HepG2 (cell line): ENCODE results near the gene TBL3. TPM values are rescaled to one million over a fixed set of nuclear protein-coding genes. Genes with fewer than 3 reads are reported as not detected.

Experiments
- AGO2 ChIP-seq: fragments of 200-400 bp; formaldehyde crosslinking; optimal IDR thresholded peaks from 2 replicates; pipeline ENCODE3; 2017; ENCODE audit warnings: mild to moderate bottlenecking, low read depth, low read length, moderate library complexity
- FOXA1 ChIP-seq, 2 experiments: fragments of 450-650 bp in 1 of 2; sonication (generic) in 1 of 2; formaldehyde crosslinking in 1 of 2; IDR thresholded peaks; 2 replicates each; pipeline versions ENCODE4 v1.4.0 to v1.6.1; 2016 to 2020; ENCODE audit warnings: missing genetic modification reagents in 1 of 2
- HDAC2 ChIP-seq: sonication (generic); formaldehyde crosslinking; IDR thresholded peaks from 2 replicates; pipeline ENCODE4 v1.4.0; 2020; ENCODE audit warnings: missing genetic modification reagents
- ISX ChIP-seq: sonication (generic); formaldehyde crosslinking; conservative IDR thresholded peaks from 2 replicates; pipeline ENCODE4 v1.5.0; 2020; ENCODE audit warnings: missing genetic modification reagents
- MEIS2 ChIP-seq: sonication (generic); formaldehyde crosslinking; IDR thresholded peaks from 2 replicates; pipeline ENCODE4 v1.9.0; 2021; ENCODE audit warnings: mild to moderate bottlenecking, missing genetic modification reagents
- SMAD1 ChIP-seq: sonication (generic); formaldehyde crosslinking; IDR thresholded peaks from 2 replicates; pipeline ENCODE4 v1.4.0; 2020; ENCODE audit warnings: missing genetic modification reagents, low read depth, mild to moderate bottlenecking, borderline replicate concordance
- SMARCE1 ChIP-seq: fragments of 450-650 bp; IDR thresholded peaks from 2 replicates; pipeline ENCODE4 v1.6.1; 2017; ENCODE audit warnings: borderline replicate concordance
- THYN1 ChIP-seq: sonication (generic); formaldehyde crosslinking; IDR thresholded peaks from 2 replicates; pipeline ENCODE4 v1.8.1; 2023; ENCODE audit warnings: low read depth, mild to moderate bottlenecking, moderate library complexity, missing genetic modification reagents, borderline replicate concordance
- TRIM24 ChIP-seq: sonication (generic); formaldehyde crosslinking; IDR thresholded peaks from 2 replicates; pipeline ENCODE4 v1.8.0; 2022; ENCODE audit warnings: mild to moderate bottlenecking, missing genetic modification reagents
- ZEB1 ChIP-seq: IDR thresholded peaks from 2 replicates; pipeline ENCODE4 v1.6.1; 2012; ENCODE audit warnings: mild to moderate bottlenecking, low read depth, inconsistent platforms; ENCODE audit not compliant: insufficient replicate concordance
- ZNF235 ChIP-seq: sonication (generic); formaldehyde crosslinking; IDR thresholded peaks from 2 replicates; pipeline ENCODE4 v1.8.1; 2023; ENCODE audit warnings: mild to moderate bottlenecking, missing genetic modification reagents, borderline replicate concordance
- ZNF780A ChIP-seq: sonication (generic); formaldehyde crosslinking; IDR thresholded peaks from 2 replicates; pipeline ENCODE4 v1.8.0; 2022; ENCODE audit warnings: mild to moderate bottlenecking, missing genetic modification reagents, moderate library complexity
- polyA plus RNA-seq, 8 experiments: library from polyadenylated mRNA; depleted of rRNA in 3 of 8; stranded (reverse) in 7 of 8; unstranded in 1 of 8; fragments of >200 nt; fragmentation: Illumina TruSeq in 4 of 8; extraction: Trizol in 4 of 8; gene quantifications; 2 replicates each; pipeline versions ENCODE4 v1.2.1 to v1.2.3, GENCODE V29; 2011 to 2016; ENCODE audit warnings: low read depth in 4 of 8, missing spikeins in 1 of 8, mixed read lengths in 1 of 8; ENCODE audit not compliant: insufficient read depth in 1 of 8
- total RNA-seq, 5 experiments: library from RNA; depleted of rRNA; stranded (reverse); fragments of >200 nt; fragmentation: Illumina TruSeq; extraction: Trizol; gene quantifications; 2 replicates each; pipeline ENCODE4 v1.2.3, GENCODE V29; 2016; ENCODE audit warnings: low read depth in 1 of 5
- TF ChIP-seq, protein P1 (sequence below): sonication (generic); formaldehyde crosslinking; IDR thresholded peaks from 2 replicates; pipeline ENCODE4 v1.4.0; 2020; ENCODE audit warnings: mild to moderate bottlenecking, missing genetic modification reagents
- TF ChIP-seq, protein P2 (sequence below): IDR thresholded peaks from 2 replicates; pipeline ENCODE4 v1.6.1; 2012; ENCODE audit warnings: inconsistent platforms
- TF ChIP-seq, protein P3 (sequence below): sonication (generic); formaldehyde crosslinking; IDR thresholded peaks from 2 replicates; pipeline ENCODE4 v1.4.0; 2020; ENCODE audit warnings: missing genetic modification reagents
- TF ChIP-seq, protein P4 (sequence below): sonication (generic); formaldehyde crosslinking; IDR thresholded peaks from 2 replicates; pipeline ENCODE4 v1.8.0; 2023; ENCODE audit warnings: mild to moderate bottlenecking, missing genetic modification reagents
- TF ChIP-seq, protein P5 (sequence below): sonication (generic); IDR thresholded peaks from 2 replicates; pipeline ENCODE4 v1.6.1; 2016; ENCODE audit warnings: low read depth, borderline replicate concordance
- TF ChIP-seq, protein P6 (sequence below): sonication (generic); formaldehyde crosslinking; IDR thresholded peaks from 2 replicates; pipeline ENCODE4 v1.4.0; 2020; ENCODE audit warnings: missing genetic modification reagents

TBL3 gene
- total and polyA plus RNA-seq, 2 of the 13 experiments (the other 11 are each of a cell fraction or from before 2014, with no cell fraction given), result 16.8 to 38.0 TPM

DNA sequence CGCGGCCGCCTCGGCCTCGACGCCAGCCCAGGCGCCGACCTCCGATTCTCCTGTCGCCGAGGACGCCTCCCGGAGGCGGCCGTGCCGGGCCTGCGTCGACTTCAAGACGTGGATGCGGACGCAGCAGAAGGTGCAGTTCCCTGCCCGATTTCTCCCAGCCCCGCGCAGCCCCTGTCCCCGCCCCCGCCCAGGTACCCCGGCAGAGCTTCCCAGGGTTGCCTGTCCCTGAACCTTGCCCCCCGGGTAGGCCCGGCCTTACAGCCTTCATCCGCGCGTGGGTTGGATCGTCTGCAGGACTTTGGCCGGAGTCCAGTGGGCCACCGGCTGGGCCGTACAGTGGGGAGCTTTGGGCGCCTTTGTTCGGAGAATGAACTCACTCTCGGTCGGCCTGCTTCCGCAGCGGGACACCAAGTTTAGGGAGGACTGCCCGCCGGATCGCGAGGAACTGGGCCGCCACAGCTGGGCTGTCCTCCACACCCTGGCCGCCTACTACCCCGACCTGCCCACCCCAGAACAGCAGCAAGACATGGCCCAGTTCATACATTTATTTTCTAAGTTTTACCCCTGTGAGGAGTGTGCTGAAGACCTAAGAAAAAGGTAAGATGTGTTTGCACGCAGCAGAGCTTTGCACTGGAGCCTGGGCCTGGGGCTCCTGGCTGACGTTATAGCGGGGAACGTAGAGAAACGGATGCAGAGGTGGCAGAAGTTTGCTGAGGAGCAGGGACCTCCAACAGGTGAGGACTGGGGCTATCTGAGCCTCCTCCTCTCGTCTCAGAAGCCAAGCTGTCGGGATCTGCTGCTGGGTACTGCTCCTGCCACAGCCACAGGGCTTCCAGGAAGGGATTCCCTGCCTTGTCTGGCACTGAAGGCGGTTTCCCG, 12.7 kb downstream of the TBL3 start (continued):
- TF ChIP-seq, protein P1, sequence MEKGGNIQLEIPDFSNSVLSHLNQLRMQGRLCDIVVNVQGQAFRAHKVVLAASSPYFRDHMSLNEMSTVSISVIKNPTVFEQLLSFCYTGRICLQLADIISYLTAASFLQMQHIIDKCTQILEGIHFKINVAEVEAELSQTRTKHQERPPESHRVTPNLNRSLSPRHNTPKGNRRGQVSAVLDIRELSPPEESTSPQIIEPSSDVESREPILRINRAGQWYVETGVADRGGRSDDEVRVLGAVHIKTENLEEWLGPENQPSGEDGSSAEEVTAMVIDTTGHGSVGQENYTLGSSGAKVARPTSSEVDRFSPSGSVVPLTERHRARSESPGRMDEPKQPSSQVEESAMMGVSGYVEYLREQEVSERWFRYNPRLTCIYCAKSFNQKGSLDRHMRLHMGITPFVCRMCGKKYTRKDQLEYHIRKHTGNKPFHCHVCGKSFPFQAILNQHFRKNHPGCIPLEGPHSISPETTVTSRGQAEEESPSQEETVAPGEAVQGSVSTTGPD (CRISPR knock-in tag), result no peak
- TF ChIP-seq ZNF235 (CRISPR knock-in tag) (0 out of 2 replicates have a peak, but pooled peaks have one; percentile 67), ZNF780A (no peak), HDAC2 (CRISPR knock-in tag) (no peak), AGO2 (peak; percentile 55), THYN1 (no peak), SMARCE1 (no peak), SMAD1 (CRISPR knock-in tag) (no peak), ISX (CRISPR knock-in tag) (no peak), FOXA1 (IDR thresholded peaks at IDR 0.05) (no peak), FOXA1 (CRISPR knock-in tag; IDR thresholded peaks at IDR 0.05) (no peak), ZEB1 (no peak), MEIS2 (CRISPR knock-in tag) (no peak), TRIM24 (CRISPR knock-in tag) (no peak)
- TF ChIP-seq, protein P2, sequence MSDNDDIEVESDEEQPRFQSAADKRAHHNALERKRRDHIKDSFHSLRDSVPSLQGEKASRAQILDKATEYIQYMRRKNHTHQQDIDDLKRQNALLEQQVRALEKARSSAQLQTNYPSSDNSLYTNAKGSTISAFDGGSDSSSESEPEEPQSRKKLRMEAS, result peak; percentile 17; the same call in 1 of the 2 replicates
- TF ChIP-seq, protein P3, sequence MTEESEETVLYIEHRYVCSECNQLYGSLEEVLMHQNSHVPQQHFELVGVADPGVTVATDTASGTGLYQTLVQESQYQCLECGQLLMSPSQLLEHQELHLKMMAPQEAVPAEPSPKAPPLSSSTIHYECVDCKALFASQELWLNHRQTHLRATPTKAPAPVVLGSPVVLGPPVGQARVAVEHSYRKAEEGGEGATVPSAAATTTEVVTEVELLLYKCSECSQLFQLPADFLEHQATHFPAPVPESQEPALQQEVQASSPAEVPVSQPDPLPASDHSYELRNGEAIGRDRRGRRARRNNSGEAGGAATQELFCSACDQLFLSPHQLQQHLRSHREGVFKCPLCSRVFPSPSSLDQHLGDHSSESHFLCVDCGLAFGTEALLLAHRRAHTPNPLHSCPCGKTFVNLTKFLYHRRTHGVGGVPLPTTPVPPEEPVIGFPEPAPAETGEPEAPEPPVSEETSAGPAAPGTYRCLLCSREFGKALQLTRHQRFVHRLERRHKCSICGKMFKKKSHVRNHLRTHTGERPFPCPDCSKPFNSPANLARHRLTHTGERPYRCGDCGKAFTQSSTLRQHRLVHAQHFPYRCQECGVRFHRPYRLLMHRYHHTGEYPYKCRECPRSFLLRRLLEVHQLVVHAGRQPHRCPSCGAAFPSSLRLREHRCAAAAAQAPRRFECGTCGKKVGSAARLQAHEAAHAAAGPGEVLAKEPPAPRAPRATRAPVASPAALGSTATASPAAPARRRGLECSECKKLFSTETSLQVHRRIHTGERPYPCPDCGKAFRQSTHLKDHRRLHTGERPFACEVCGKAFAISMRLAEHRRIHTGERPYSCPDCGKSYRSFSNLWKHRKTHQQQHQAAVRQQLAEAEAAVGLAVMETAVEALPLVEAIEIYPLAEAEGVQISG, result no peak
- TF ChIP-seq, protein P4, sequence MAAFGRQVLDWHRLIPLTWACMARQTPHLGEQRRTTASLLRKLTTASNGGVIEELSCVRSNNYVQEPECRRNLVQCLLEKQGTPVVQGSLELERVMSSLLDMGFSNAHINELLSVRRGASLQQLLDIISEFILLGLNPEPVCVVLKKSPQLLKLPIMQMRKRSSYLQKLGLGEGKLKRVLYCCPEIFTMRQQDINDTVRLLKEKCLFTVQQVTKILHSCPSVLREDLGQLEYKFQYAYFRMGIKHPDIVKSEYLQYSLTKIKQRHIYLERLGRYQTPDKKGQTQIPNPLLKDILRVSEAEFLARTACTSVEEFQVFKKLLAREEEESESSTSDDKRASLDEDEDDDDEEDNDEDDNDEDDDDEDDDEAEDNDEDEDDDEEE (CRISPR knock-in tag), result no peak; the same call in 1 of the 2 replicates
- TF ChIP-seq, protein P5, sequence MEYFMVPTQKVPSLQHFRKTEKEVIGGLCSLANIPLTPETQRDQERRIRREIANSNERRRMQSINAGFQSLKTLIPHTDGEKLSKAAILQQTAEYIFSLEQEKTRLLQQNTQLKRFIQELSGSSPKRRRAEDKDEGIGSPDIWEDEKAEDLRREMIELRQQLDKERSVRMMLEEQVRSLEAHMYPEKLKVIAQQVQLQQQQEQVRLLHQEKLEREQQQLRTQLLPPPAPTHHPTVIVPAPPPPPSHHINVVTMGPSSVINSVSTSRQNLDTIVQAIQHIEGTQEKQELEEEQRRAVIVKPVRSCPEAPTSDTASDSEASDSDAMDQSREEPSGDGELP, result 0 out of 2 replicates have a peak, but pooled peaks have one; percentile 7
- TF ChIP-seq, protein P6, sequence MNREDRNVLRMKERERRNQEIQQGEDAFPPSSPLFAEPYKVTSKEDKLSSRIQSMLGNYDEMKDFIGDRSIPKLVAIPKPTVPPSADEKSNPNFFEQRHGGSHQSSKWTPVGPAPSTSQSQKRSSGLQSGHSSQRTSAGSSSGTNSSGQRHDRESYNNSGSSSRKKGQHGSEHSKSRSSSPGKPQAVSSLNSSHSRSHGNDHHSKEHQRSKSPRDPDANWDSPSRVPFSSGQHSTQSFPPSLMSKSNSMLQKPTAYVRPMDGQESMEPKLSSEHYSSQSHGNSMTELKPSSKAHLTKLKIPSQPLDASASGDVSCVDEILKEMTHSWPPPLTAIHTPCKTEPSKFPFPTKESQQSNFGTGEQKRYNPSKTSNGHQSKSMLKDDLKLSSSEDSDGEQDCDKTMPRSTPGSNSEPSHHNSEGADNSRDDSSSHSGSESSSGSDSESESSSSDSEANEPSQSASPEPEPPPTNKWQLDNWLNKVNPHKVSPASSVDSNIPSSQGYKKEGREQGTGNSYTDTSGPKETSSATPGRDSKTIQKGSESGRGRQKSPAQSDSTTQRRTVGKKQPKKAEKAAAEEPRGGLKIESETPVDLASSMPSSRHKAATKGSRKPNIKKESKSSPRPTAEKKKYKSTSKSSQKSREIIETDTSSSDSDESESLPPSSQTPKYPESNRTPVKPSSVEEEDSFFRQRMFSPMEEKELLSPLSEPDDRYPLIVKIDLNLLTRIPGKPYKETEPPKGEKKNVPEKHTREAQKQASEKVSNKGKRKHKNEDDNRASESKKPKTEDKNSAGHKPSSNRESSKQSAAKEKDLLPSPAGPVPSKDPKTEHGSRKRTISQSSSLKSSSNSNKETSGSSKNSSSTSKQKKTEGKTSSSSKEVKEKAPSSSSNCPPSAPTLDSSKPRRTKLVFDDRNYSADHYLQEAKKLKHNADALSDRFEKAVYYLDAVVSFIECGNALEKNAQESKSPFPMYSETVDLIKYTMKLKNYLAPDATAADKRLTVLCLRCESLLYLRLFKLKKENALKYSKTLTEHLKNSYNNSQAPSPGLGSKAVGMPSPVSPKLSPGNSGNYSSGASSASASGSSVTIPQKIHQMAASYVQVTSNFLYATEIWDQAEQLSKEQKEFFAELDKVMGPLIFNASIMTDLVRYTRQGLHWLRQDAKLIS (CRISPR knock-in tag), result no peak
